ENCODE data around the gene CMYA5.

DNA sequence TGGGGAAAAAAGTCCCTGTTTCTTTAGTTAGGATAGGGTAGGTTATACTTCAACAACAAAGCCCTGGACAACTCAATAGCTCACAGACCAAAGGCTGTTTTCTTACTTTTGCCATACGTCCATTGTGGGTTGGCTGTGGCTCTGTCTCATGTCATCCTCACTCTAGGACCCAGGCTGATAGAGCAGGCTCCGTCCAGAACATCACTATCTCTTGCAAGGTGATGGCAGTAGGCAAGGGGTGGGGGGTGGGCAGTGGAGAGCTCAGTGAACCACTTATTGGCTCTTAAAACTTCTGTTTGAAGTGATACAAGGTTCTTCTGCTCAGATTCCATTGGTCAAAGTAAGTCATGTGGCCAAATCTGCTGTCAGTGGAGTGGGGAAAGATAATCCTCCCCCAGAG lies 126.4 kb downstream of the CMYA5 start:
- TF ChIP-seq POLR2A (IDR thresholded peaks at IDR 0.05) (no peak), CTCF (IDR thresholded peaks at IDR 0.05) (no peak)

Data from thyroid gland (tissue), 4 donors.